Activated T-cell treated with anti-CD3 and anti-CD28 coated beads, Interleukin-2, amount 50 U/mL, for 24 hours (primary cell): Measurements from ENCODE around the gene ZFTA.
"Not testable (repeated sequence)": the region's sequence is repeated elsewhere in the genome, so short reads cannot be mapped to it uniquely, and the experiment has no call there.

Source experiments
- DNase-seq: peaks from one replicate; pipeline ENCODE4 v3.0.0-alpha.2; 2020
- H3K27ac Mint-ChIP-seq: 2 replicates; pipeline ENCODE4 v1.8.0; 2020; ENCODE audit warnings: mild to moderate bottlenecking, mixed read lengths
- H3K27me3 Mint-ChIP-seq: 2 replicates; pipeline ENCODE4 v1.8.0; 2020; ENCODE audit warnings: mixed read lengths
- H3K36me3 Mint-ChIP-seq: 2 replicates; pipeline ENCODE4 v1.8.0; 2020; ENCODE audit warnings: low read depth, mixed read lengths
- H3K4me1 Mint-ChIP-seq: 2 replicates; pipeline ENCODE4 v1.8.0; 2020; ENCODE audit warnings: low read depth, mixed read lengths
- H3K4me3 Mint-ChIP-seq: 2 replicates; pipeline ENCODE4 v1.8.0; 2020; ENCODE audit warnings: mild to moderate bottlenecking, moderate library complexity, mixed read lengths
- H3K9me3 Mint-ChIP-seq: 2 replicates; pipeline ENCODE4 v1.8.0; 2020; ENCODE audit warnings: mixed read lengths

Gene ZFTA

GRCh38 chr11:63795066-63795465 lies 26.5 kb upstream of the ZFTA start:
- H3K36me3 Mint-ChIP-seq = peaks cover 3% of the 10 kb centered on the region
- H3K27me3 Mint-ChIP-seq = peaks cover 9% of the 10 kb centered on the region
- no peak for DNase-seq
- H3K27ac Mint-ChIP-seq = no peak overlapping the region
- H3K4me3 Mint-ChIP-seq = no peak overlapping the region
- H3K4me1 Mint-ChIP-seq = no peaks in the 10 kb centered on the region
- H3K9me3 Mint-ChIP-seq = peaks cover 10% of the 10 kb centered on the region

- no peak overlapping the region for H3K27ac Mint-ChIP-seq
- peaks cover 3% of the 10 kb centered on the region for H3K36me3 Mint-ChIP-seq
- DNase-seq = no peak
- H3K4me1 Mint-ChIP-seq = no peaks in the 10 kb centered on the region
- H3K4me3 Mint-ChIP-seq = no peak overlapping the region
- H3K9me3 Mint-ChIP-seq = peaks cover 10% of the 10 kb centered on the region
- H3K27me3 Mint-ChIP-seq = peaks cover 9% of the 10 kb centered on the region
Observed at GRCh38 chr11:63793161-63793560, 24.6 kb upstream of the ZFTA start.

GRCh38 chr11:63791495-63792167 lies 23.1 kb upstream of the ZFTA start:
- H3K9me3 Mint-ChIP-seq = peaks cover 10% of the 10 kb centered on the region
- H3K4me3 Mint-ChIP-seq = no peak overlapping the region
- peaks cover 5% of the 10 kb centered on the region for H3K27me3 Mint-ChIP-seq
- no peaks in the 10 kb centered on the region for H3K4me1 Mint-ChIP-seq
- no peak for DNase-seq
- H3K27ac Mint-ChIP-seq = no peak overlapping the region
- H3K36me3 Mint-ChIP-seq = peaks cover 3% of the 10 kb centered on the region

GRCh38 chr11:63785823-63786222 lies 17.2 kb upstream of the ZFTA start:
- H3K4me1 Mint-ChIP-seq = peaks cover 7% of the 10 kb centered on the region
- no peak overlapping the region for H3K27ac Mint-ChIP-seq
- H3K9me3 Mint-ChIP-seq = no peaks in the 10 kb centered on the region
- DNase-seq = no peak
- peaks cover 3% of the 10 kb centered on the region for H3K27me3 Mint-ChIP-seq
- no peak overlapping the region for H3K4me3 Mint-ChIP-seq
- no peaks in the 10 kb centered on the region for H3K36me3 Mint-ChIP-seq

- H3K4me1 Mint-ChIP-seq = peaks cover 7% of the 10 kb centered on the region
- H3K27me3 Mint-ChIP-seq = peaks cover 3% of the 10 kb centered on the region
- H3K9me3 Mint-ChIP-seq = no peaks in the 10 kb centered on the region
- no peak for DNase-seq
- H3K36me3 Mint-ChIP-seq = no peaks in the 10 kb centered on the region
- no peak overlapping the region for H3K27ac Mint-ChIP-seq
- H3K4me3 Mint-ChIP-seq = no peak overlapping the region
Observed at GRCh38 chr11:63783925-63784592, 15.5 kb upstream of the ZFTA start.

GRCh38 chr11:63782749-63783148 lies 14.2 kb upstream of the ZFTA start:
- Mint-ChIP-seq H3K36me3 (no peaks in the 10 kb centered on the region), H3K27me3 (peaks cover 3% of the 10 kb centered on the region), H3K27ac (no peak overlapping the region), H3K4me3 (no peak overlapping the region), H3K9me3 (no peaks in the 10 kb centered on the region), H3K4me1 (peaks cover 7% of the 10 kb centered on the region)
- no peak for DNase-seq

- Mint-ChIP-seq H3K36me3 (no peaks in the 10 kb centered on the region), H3K4me1 (no peaks in the 10 kb centered on the region), H3K9me3 (no peaks in the 10 kb centered on the region), H3K27ac (no peak overlapping the region), H3K27me3 (peaks cover 3% of the 10 kb centered on the region), H3K4me3 (no peak overlapping the region)
- DNase-seq = no peak
Observed at GRCh38 chr11:63779039-63779438, 10.5 kb upstream of the ZFTA start.

- no peaks in the 10 kb centered on the region for H3K4me1 Mint-ChIP-seq
- no peaks in the 10 kb centered on the region for H3K9me3 Mint-ChIP-seq
- H3K27ac Mint-ChIP-seq = no peak overlapping the region
- no peak for DNase-seq
- peaks cover 19% of the 10 kb centered on the region for H3K27me3 Mint-ChIP-seq
- no peaks in the 10 kb centered on the region for H3K36me3 Mint-ChIP-seq
- no peak overlapping the region for H3K4me3 Mint-ChIP-seq
Observed at GRCh38 chr11:63775191-63775590, 6.6 kb upstream of the ZFTA start.

GRCh38 chr11:63771741-63772318 lies 3.3 kb upstream of the ZFTA start:
- H3K27ac Mint-ChIP-seq, H3K36me3 Mint-ChIP-seq, DNase-seq, H3K9me3 Mint-ChIP-seq, H3K4me1 Mint-ChIP-seq, H3K4me3 Mint-ChIP-seq: not testable (repeated sequence)
- peaks cover 24% of the 10 kb centered on the region for H3K27me3 Mint-ChIP-seq

- H3K27me3 Mint-ChIP-seq = peaks cover 24% of the 10 kb centered on the region
- no peaks in the 10 kb centered on the region for H3K9me3 Mint-ChIP-seq
- peaks cover 4% of the 10 kb centered on the region for H3K36me3 Mint-ChIP-seq
Observed at GRCh38 chr11:63770763-63771162, 2.2 kb upstream of the ZFTA start.

GRCh38 chr11:63769714-63770455 lies 1.3 kb upstream of the ZFTA start:
- Mint-ChIP-seq H3K4me3 (peak overlapping the region; percentile 58), H3K4me1 (peaks cover 8% of the 10 kb centered on the region), H3K27me3 (peaks cover 24% of the 10 kb centered on the region), H3K9me3 (no peaks in the 10 kb centered on the region), H3K36me3 (peaks cover 4% of the 10 kb centered on the region), H3K27ac (no peak overlapping the region)
- peak; percentile 43 for DNase-seq

More at GRCh38 chr11:63770763-63771162, 2.2 kb upstream of the ZFTA start:
- Mint-ChIP-seq H3K27ac (no peak overlapping the region), H3K4me3 (no peak overlapping the region), H3K4me1 (peaks cover 8% of the 10 kb centered on the region)
- DNase-seq = no peak

GRCh38 chr11:63769042-63769713 lies 603 bp upstream of the ZFTA start:
- peak; percentile 67 for DNase-seq
- Mint-ChIP-seq H3K9me3 (no peaks in the 10 kb centered on the region), H3K4me1 (peaks cover 8% of the 10 kb centered on the region), H3K27me3 (peaks cover 24% of the 10 kb centered on the region), H3K36me3 (peaks cover 4% of the 10 kb centered on the region), H3K27ac (no peak overlapping the region), H3K4me3 (peak overlapping the region; percentile 64)

- Mint-ChIP-seq H3K27ac (peak overlapping the region; percentile 91), H3K36me3 (peaks cover 4% of the 10 kb centered on the region), H3K27me3 (peaks cover 20% of the 10 kb centered on the region), H3K4me3 (peak overlapping the region; percentile 93), H3K9me3 (no peaks in the 10 kb centered on the region), H3K4me1 (peaks cover 8% of the 10 kb centered on the region)
- peak; percentile 62 for DNase-seq
Observed at GRCh38 chr11:63767565-63768236, 874 bp downstream of the ZFTA start.

GRCh38 chr11:63767267-63767564 lies 1.4 kb downstream of the ZFTA start:
- no peaks in the 10 kb centered on the region for H3K9me3 Mint-ChIP-seq
- H3K36me3 Mint-ChIP-seq = peaks cover 4% of the 10 kb centered on the region
- peak overlapping the region; percentile 93 for H3K4me3 Mint-ChIP-seq
- H3K4me1 Mint-ChIP-seq = peaks cover 8% of the 10 kb centered on the region
- H3K27me3 Mint-ChIP-seq = peaks cover 18% of the 10 kb centered on the region
- H3K27ac Mint-ChIP-seq = peak overlapping the region; percentile 91
- no peak for DNase-seq
